ENCODE data around the gene TFIP11. TPM values are rescaled to one million over a fixed set of nuclear protein-coding genes. Genes with fewer than 3 reads are reported as not detected.

The TFIP11 gene
- total and polyA plus RNA-seq, 2 of the 13 experiments (the other 11 are each of a cell fraction or from before 2014, with no cell fraction given), result 15.4 to 22.8 TPM

DNA sequence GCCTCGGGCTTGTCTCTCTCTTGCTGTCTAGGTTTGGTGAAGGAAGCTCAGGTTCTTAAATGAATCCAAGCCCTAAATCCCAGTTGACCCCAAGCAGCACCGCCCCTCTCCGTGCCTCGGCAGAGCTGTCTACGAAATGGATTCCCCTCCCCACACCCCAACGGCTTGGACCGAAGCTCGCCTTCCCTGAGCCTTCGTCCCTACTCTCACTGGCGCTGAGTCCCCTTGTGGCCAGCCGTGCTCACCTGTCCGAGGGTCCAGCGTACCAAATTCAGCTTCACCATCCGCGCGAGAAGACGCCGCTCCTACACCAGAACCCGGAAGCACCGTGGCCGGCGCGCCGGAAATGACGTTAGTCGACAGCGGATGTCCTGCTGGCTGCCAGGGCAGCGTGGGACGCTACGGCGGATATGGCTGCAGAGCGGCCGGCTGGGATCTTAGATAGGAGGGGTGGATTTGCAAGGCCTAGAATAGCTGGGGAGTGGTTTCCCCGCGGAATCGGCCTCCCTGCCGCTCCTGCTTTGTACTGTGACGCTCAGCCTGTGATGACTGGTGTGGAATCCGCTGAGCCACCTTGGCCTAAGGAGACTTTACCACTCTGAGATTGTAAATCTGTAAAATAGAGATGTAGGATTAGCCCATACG is at the start of gene TFIP11 (continued):
- TF ChIP-seq CCDC6 (CRISPR knock-in tag; IDR thresholded peaks at IDR 0.05) (peak; percentile 71; the same call in 1 of the 2 replicates), ZNF724P (CRISPR knock-in tag; IDR thresholded peaks at IDR 0.05; ENCODE audit: borderline replicate concordance) (peak; percentile 39; the same call in 1 of the 2 replicates), MZF1 (CRISPR knock-in tag; IDR thresholded peaks at IDR 0.05; ENCODE audit: borderline replicate concordance) (0 out of 2 replicates have a peak, but pooled peaks have one; percentile 65), ZSCAN29 (CRISPR knock-in tag; conservative IDR thresholded peaks at IDR 0.05) (0 out of 2 replicates have a peak, but pooled peaks have one; percentile 71), YEATS4 (CRISPR knock-in tag; IDR thresholded peaks at IDR 0.05; ENCODE audit: borderline replicate concordance) (peak; percentile 85), KDM5B (CRISPR knock-in tag; IDR thresholded peaks at IDR 0.05; ENCODE audit: borderline replicate concordance) (peak; percentile 56; the same call in 1 of the 2 replicates), MED13 (CRISPR knock-in tag; IDR thresholded peaks at IDR 0.05) (0 out of 2 replicates have a peak, but pooled peaks have one; percentile 53), XRCC5 (optimal IDR thresholded peaks at IDR 0.05; ENCODE audit: low read length) (peak; percentile 89), ZNF329 (CRISPR knock-in tag; IDR thresholded peaks at IDR 0.05; ENCODE audit: low read depth) (no peak), ZNF552 (CRISPR knock-in tag; IDR thresholded peaks at IDR 0.05; ENCODE audit: borderline replicate concordance) (peak; percentile 74; the same call in 1 of the 2 replicates), ZNF431 (CRISPR knock-in tag; IDR thresholded peaks at IDR 0.05; ENCODE audit: borderline replicate concordance, low read depth) (0 out of 2 replicates have a peak, but pooled peaks have one; percentile 13), MAZ (IDR thresholded peaks at IDR 0.05; ENCODE audit: borderline replicate concordance, low read depth, low read length) (peak; percentile 37; the same call in 1 of the 2 replicates), MAZ (CRISPR knock-in tag; IDR thresholded peaks at IDR 0.05; ENCODE audit: low read depth) (no peak), TAF1 (CRISPR knock-in tag; IDR thresholded peaks at IDR 0.05) (peak; percentile 87), NR1H2 (CRISPR knock-in tag; IDR thresholded peaks at IDR 0.05; ENCODE audit: borderline replicate concordance, low read depth) (no peak), CREM (IDR thresholded peaks at IDR 0.05) (peak; percentile 98), CREM (CRISPR knock-in tag; IDR thresholded peaks at IDR 0.05) (peak; percentile 84), JUN (CRISPR knock-in tag; IDR thresholded peaks at IDR 0.05) (0 out of 2 replicates have a peak, but pooled peaks have one; percentile 17), NR2F6 (IDR thresholded peaks at IDR 0.05) (no peak), NR2F6 (CRISPR knock-in tag; IDR thresholded peaks at IDR 0.05) (peak; percentile 23; the same call in 1 of the 2 replicates), SRSF9 (IDR thresholded peaks at IDR 0.05; ENCODE audit: borderline replicate concordance, insufficient read depth, low read depth, low read length, poor library complexity, severe bottlenecking) (no peak), ARNT2 (CRISPR knock-in tag; IDR thresholded peaks at IDR 0.05; ENCODE audit: low read depth) (peak; percentile 84; the same call in 1 of the 2 replicates), GABPA (IDR thresholded peaks at IDR 0.05; ENCODE audit: low read depth, low read length) (peak; percentile 99), GABPA (CRISPR knock-in tag; IDR thresholded peaks at IDR 0.05; ENCODE audit: low read depth) (peak; percentile 100)
- TF ChIP-seq, protein P1, sequence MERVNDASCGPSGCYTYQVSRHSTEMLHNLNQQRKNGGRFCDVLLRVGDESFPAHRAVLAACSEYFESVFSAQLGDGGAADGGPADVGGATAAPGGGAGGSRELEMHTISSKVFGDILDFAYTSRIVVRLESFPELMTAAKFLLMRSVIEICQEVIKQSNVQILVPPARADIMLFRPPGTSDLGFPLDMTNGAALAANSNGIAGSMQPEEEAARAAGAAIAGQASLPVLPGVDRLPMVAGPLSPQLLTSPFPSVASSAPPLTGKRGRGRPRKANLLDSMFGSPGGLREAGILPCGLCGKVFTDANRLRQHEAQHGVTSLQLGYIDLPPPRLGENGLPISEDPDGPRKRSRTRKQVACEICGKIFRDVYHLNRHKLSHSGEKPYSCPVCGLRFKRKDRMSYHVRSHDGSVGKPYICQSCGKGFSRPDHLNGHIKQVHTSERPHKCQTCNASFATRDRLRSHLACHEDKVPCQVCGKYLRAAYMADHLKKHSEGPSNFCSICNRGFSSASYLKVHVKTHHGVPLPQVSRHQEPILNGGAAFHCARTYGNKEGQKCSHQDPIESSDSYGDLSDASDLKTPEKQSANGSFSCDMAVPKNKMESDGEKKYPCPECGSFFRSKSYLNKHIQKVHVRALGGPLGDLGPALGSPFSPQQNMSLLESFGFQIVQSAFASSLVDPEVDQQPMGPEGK (CRISPR knock-in tag; IDR thresholded peaks at IDR 0.05), result peak; percentile 33; the same call in 1 of the 2 replicates
- TF ChIP-seq, protein P2, sequence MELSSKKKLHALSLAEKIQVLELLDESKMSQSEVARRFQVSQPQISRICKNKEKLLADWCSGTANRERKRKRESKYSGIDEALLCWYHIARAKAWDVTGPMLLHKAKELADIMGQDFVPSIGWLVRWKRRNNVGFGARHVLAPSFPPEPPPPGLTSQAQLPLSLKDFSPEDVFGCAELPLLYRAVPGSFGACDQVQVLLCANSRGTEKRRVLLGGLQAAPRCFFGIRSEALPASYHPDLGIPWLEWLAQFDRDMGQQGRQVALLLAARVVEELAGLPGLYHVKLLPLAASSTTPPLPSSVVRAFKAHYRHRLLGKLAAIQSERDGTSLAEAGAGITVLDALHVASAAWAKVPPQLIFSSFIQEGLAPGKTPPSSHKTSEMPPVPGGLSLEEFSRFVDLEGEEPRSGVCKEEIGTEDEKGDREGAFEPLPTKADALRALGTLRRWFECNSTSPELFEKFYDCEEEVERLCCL (CRISPR knock-in tag; IDR thresholded peaks at IDR 0.05; ENCODE audit: borderline replicate concordance), result no peak
- TF ChIP-seq, protein P3, sequence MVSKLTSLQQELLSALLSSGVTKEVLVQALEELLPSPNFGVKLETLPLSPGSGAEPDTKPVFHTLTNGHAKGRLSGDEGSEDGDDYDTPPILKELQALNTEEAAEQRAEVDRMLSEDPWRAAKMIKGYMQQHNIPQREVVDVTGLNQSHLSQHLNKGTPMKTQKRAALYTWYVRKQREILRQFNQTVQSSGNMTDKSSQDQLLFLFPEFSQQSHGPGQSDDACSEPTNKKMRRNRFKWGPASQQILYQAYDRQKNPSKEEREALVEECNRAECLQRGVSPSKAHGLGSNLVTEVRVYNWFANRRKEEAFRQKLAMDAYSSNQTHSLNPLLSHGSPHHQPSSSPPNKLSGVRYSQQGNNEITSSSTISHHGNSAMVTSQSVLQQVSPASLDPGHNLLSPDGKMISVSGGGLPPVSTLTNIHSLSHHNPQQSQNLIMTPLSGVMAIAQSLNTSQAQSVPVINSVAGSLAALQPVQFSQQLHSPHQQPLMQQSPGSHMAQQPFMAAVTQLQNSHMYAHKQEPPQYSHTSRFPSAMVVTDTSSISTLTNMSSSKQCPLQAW (CRISPR knock-in tag; IDR thresholded peaks at IDR 0.05), result peak; percentile 84

Data from HepG2 (cell line).